Ramos (cell line): ENCODE data around the gene BBLN.
"Not testable (repeated sequence)": the region's sequence is repeated elsewhere in the genome, so short reads cannot be mapped to it uniquely, and the experiment has no call there.

ENCODE experiments used
- in situ Hi-C: fragments of 300-500 bp; cut with MboI; formaldehyde crosslinking; loops from one replicate; pipeline ENCODE4 v1.14.3; 2022; ENCODE audit warnings: low sequenced_read_pairs; ENCODE audit not compliant: unreplicated experiment

BBLN gene

DNA sequence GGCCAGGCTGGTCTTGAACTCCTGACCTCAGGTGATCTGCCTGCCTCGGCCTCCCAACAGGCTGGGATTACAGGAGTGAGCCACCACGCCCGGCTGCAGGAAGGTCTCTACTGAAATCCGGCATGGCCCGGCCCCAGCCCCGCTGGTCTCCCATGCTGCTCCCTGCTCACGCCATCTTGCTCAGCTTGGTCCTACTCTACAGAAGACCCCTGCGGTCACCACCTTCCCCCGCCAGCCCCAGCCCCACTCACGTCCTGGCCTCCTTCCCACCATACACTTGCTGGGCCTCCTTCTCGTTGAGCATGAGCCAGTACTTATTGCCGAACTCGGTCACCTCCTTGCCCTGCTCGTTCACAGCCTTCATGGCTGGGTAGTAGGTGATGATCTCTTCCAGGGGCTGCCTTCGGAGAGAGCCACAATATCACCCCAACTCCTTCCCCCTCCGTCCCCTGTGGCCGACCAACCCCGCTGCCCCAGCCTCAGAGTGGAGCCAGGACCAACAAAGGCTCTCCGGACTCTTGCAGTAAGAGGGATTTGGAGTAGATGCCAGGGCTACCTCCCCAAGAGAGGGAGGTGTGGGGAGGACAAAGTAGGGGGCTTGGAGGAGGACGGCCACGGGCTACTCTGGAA is 36.5 kb upstream of the BBLN start:
- in situ Hi-C loops: no loop called here

DNA sequence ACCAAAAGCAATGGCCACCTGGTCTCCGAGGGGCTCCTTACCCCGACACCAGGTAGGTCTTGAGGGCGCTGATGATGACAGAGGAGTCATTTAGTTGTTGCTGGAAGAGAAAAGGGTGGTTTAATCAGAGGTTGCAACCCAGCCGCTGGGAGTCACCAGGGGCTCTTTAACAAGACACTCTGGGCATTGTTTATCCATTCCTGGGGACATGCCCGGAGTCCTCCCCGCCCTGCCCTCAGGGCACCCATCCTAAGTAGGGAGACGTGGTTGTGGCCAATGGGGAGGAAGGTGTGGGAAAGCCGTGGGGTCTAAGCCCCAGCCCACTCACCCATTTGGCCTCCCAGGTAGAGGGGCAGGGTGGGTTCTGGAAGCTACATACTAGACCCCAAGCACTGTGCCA is 35.6 kb upstream of the BBLN start:
- in situ Hi-C loops: no loop called here

DNA sequence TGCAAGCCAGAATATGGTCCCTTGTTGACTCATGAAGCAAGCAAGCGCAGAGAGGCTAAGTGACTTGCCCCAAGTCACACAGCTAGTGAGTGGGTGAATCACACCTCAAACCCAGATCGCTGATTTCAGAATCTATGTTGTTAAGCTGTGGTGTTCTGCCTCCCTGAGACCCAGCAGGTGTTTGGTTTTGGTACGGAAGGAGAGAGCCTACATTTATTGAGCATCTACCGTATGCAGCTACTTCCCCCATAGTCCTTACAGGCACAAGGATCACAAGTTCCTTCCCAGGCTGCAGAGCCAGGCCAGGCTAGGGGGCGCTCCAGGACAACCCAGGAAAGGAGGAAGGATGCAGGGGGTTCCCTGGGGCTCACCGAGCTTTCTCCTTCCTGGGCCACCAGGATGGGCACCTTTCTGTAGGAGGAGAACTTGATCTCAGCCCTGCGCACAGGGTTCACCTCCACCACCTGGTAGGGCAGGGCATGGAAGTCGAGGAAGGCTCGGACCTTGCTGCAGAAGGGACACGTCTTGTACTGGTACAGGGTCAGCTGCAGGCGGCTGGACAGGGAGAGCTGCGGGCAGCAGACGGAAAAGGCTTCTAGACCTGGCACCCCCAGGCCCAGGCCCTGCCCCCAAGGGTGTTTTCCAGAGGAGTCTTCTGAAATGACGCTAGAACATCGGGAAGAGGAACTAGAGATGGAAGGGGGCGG is 35.0 kb upstream of the BBLN start:
- in situ Hi-C loops: no loop called here

GRCh38 chr9:128125580-128126354 is 34.3 kb upstream of the BBLN start:
- in situ Hi-C loops: no loop called here

DNA sequence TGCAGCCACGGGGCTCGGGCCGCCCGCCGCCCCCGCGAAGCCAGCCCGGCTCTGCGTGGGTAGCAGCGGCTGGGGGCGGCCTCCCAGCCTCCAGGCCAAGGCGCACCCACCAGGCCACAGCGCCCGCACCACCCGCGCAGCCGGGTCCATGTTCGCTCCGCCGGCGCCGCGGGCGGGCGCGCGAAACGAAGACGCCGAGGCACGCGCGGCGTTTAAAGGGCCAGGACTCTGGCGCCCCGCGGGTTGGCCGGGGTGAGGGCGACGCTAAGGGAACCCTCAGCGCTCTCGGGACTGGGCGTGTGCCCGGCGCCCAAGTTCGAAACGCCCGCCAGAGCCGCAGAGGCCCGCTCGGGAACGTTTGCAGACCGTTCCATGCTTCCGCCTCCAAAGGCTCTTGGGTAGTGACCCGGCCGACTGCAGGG is 32.5 kb upstream of the BBLN start, which contains the start of gene PTGES2:
TSS of gene PTGES2 (minus strand) at position 162 of the 422 bp plus-strand sequence. CDS start at position 150, 12 bp downstream.
- in situ Hi-C loops: no loop called here

DNA sequence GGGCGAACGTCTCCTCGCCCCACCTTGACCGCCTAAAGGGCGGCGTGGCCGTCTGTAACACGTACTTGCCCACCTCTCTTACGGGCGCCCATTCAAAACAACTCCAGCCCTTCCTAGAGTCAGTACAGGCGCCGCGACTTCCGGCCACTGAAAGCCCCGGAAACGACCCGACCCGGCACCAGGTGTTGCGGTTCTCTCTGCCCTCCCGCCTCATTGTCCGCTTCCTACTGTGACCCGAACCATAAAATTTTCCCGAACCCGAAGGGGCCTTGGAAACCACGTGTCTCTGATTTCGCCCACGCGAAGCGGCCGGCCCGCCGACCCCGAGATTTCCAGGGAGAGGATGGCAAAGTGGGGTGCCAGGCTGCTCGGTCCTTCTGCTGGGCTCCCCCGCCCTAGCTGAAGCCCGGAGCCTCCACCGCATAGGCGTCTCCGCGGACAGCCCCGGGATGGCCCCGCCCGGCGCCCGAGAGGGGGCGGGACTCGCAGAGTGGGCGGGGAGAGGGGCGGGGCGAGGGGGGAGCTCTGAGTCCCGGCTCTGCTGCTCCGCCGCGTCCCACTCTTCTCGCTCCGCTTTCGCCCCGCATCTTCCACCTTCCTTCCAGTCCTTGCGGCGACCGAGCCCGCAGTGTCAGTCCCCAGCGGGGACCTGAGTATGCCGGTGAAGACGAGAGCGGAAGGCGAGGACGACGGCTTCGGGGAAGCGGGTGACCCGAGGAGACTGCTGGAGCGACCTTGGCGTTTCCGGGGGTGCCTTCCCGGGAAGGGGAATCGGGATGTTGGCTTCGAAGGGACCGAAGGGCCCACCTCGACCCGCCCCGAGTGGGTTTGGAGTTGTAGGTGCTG is 31.9 kb upstream of the BBLN start:
- in situ Hi-C loops: no loop called here

DNA sequence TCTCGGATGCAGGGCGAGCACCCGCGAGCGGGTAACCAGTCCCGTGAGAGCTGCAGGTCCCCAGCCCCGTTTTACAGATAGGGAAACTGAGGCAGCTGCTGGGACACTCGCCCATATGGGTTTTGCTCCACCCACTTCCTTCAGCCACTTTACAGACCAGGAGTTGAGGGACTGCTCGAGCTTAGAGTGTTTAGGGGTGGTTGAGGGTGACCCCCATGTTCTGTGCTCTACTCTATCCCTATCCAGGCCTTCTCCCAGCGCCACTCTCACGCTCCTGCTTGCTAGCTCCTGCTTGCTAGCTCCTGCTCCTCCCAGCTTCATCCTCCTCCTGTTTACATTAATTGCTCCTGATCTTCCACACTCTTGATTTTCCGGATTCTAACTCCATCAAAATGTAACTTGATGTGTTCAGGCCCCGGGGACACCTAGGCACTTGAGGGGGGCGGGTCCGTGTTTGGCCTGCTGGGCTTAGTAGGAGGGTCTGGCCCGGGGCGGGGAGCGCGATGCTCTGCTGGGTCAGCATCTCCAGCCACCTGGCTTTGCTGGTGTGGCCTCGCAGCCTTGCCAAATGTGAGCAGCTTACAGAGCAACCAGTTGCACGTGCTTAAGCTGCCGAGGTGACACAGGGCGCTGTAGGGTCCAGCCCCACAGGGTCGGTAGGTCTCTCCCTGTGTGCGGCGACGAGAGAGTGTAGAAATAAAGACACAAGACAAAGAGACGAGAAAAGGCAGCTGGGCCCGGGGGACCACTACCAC is 31.1 kb upstream of the BBLN start:
- in situ Hi-C loops: no loop called here

- in situ Hi-C loops: not testable (repeated sequence)
These were observed 30.0 kb upstream of the BBLN start for GRCh38 chr9:128129976-128130590.

DNA sequence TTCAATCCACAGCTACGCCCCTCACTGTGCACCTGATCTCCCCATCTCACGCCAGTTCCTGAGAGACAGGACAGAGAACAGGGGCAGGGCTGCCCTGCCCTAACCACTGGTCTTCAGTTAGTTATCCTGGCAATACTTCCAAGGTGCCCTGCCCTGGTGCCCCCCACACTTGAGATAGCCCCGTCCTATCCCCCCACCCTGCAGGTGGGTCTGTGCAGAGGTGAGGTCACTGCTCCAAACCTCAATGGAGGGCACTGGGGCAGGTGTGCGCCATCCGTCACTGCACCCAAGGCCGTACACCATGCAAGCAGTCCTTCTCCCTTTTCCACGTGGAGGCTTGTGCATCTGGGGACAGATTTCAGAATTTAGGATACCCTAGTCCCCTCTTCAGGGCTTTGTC is 29.4 kb upstream of the BBLN start:
- in situ Hi-C loops: not testable (repeated sequence)

DNA sequence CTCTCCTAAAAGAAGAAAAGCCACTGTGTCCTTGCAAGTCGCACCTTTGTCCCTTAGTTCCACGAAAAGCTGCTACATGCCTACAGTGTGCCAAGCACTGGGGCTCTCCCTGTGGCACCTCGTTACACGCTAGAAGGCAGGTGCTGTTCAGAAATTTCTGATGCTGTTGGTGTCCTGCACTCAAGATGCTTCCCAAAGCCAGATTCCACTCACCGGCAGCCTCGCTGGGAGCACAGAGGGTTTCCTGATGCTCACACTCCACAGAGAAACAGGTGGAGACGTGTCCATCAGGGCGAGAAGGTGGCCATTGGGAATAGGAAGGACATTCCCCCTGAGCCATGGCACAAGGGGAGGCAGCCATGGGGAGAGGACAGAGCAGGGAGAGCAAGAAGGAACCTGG is 28.7 kb upstream of the BBLN start:
- in situ Hi-C loops: not testable (repeated sequence)

GRCh38 chr9:128132139-128132538 is 27.9 kb upstream of the BBLN start:
- in situ Hi-C loops: not testable (repeated sequence)

GRCh38 chr9:128135561-128135960 is 24.5 kb upstream of the BBLN start:
- in situ Hi-C loops: not testable (repeated sequence)

- in situ Hi-C loops: no loop called here
These were observed 23.0 kb upstream of the BBLN start for GRCh38 chr9:128136816-128137793.

GRCh38 chr9:128138001-128138400 is 22.1 kb upstream of the BBLN start:
- in situ Hi-C loops: no loop called here

DNA sequence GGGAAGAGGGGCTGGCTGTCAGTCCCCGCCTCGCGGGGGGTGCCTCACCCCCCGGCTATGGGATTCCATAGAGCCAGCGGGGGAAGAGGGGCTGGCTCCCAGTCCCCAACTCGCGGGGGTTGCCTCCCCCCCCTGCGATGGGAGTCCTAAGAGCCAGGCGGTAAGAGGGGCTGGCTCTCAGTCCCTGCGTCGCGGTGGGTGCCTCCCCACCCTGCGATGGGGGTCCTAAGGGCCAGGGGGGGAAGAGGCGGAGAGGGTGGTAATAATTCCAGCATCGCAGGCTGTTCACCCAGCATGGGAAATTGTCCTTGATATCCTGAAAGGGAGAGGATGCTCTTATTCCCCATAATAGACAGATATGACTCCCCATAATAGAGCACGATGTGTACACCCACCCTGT is 20.4 kb upstream of the BBLN start:
- in situ Hi-C loops: no loop called here

DNA sequence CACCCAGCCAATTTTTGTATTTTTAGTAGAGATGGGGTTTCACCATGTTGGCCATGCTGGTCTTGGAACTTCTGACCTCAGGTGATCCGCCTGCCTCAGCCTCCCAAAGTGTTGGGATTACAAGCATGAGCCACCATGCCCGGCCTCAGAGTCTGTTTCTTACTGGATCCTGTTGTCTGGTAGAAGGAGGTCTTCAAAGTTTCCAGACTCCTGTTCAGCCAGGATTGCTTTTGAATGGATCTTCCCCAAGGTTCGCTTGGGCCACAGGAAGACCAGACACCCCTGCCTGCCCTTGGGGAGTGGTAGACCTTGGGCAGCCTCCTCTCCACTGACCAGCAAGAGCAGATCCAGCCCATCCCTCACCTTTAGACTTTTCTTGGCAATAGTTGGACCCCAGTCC is 18.5 kb upstream of the BBLN start:
- in situ Hi-C loops: no loop called here

DNA sequence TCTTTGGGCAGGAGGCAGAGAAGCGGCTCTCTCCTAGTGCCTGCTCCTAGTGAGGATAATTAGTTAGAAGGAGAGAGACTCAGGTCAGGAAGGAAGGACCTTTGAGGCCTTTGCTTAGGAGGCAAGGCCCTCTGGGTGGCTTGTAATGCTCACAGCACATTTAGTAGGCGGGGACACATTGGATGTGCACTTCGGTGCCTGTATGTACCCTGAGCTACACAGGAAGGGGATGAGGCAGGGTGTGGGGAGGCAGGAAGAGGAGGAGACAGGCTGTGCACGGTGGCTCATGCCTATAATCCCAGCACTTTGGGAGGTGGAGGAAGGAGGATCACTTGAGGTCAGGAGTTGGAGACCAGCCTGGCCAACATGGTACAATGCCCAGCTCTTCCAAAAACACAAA is 18.0 kb upstream of the BBLN start:
- in situ Hi-C loops: no loop called here

DNA sequence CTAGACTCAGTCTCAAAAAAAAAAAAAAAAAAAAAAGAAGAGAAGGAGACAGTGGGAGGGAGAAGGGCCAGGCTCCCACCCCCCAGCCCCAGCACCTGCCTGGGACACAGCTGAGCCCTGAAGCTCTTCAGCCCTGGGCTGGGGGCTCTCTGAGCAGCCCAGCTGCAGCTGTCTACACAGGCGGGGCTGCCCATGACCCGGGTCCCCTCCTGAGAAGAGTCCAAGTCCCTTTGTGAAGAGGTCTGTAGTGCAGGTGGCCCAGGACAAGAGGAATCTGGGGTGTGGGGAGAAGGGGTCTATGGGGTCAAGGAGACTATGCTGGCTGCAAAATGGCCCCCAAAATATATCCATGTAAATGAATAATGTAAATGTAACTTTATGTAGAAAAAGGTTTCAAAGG is 17.5 kb upstream of the BBLN start:
- in situ Hi-C loops: no loop called here
